ENCODE results near the gene EIF2S3.

Gene EIF2S3

GRCh38 chrX:24026432-24026831 is 28.3 kb upstream of the EIF2S3 start:
- ATAC-seq = no peak

GRCh38 chrX:24027086-24027485 is 27.7 kb upstream of the EIF2S3 start, which contains the start of gene KLHL15:
KLHL15 (minus strand) TSS chrX:24027186; CDS start chrX:24006693, 20,493 bp downstream.
- ATAC-seq = no peak
- TF ChIP-seq SNAI2 (CRISPR knock-in tag; IDR thresholded peaks at IDR 0.05) (no peak), ESRRG (CRISPR knock-in tag; IDR thresholded peaks at IDR 0.05) (no peak), PPARA (CRISPR knock-in tag; IDR thresholded peaks at IDR 0.05; ENCODE audit: borderline replicate concordance) (no peak), CSDC2 (CRISPR knock-in tag; IDR thresholded peaks at IDR 0.05) (no peak), RARB (CRISPR knock-in tag; IDR thresholded peaks at IDR 0.05) (no peak), BACH2 (CRISPR knock-in tag; IDR thresholded peaks at IDR 0.05; ENCODE audit: borderline replicate concordance) (no peak), POU6F1 (CRISPR knock-in tag; IDR thresholded peaks at IDR 0.05; ENCODE audit: borderline replicate concordance, low read depth) (no peak), ZC3H10 (CRISPR knock-in tag; IDR thresholded peaks at IDR 0.05) (no peak), ZNF8 (CRISPR knock-in tag; IDR thresholded peaks at IDR 0.05) (no peak), ZFP3 (CRISPR knock-in tag; IDR thresholded peaks at IDR 0.05) (no peak), TOX (CRISPR knock-in tag; IDR thresholded peaks at IDR 0.05; ENCODE audit: borderline replicate concordance) (no peak), ARNTL (CRISPR knock-in tag; IDR thresholded peaks at IDR 0.05; ENCODE audit: borderline replicate concordance, low read depth) (no peak), ISL1 (CRISPR knock-in tag; IDR thresholded peaks at IDR 0.05) (no peak), CREB5 (CRISPR knock-in tag; IDR thresholded peaks at IDR 0.05; ENCODE audit: low read depth) (no peak), ZNF565 (CRISPR knock-in tag; conservative IDR thresholded peaks at IDR 0.05; ENCODE audit: low read depth) (no peak), ZNF70 (CRISPR knock-in tag; IDR thresholded peaks at IDR 0.05) (no peak), OSR1 (CRISPR knock-in tag; IDR thresholded peaks at IDR 0.05) (no peak)

More at GRCh38 chrX:24026432-24026831, 28.3 kb upstream of the EIF2S3 start:
- no peak for TF ChIP-seq CREB5 (CRISPR knock-in tag; IDR thresholded peaks at IDR 0.05; ENCODE audit: low read depth)
- no peak for TF ChIP-seq ESRRG (CRISPR knock-in tag; IDR thresholded peaks at IDR 0.05)
- no peak for TF ChIP-seq CSDC2 (CRISPR knock-in tag; IDR thresholded peaks at IDR 0.05)
- TF ChIP-seq ZFP30 (CRISPR knock-in tag; IDR thresholded peaks at IDR 0.05) = no peak
- TF ChIP-seq TSHZ2 (CRISPR knock-in tag; IDR thresholded peaks at IDR 0.05) = no peak
- no peak for TF ChIP-seq SNAI2 (CRISPR knock-in tag; IDR thresholded peaks at IDR 0.05)
- TF ChIP-seq ZNF8 (CRISPR knock-in tag; IDR thresholded peaks at IDR 0.05) = no peak
- no peak for TF ChIP-seq ARNTL (CRISPR knock-in tag; IDR thresholded peaks at IDR 0.05; ENCODE audit: borderline replicate concordance, low read depth)
- no peak for TF ChIP-seq GLIS3 (CRISPR knock-in tag; IDR thresholded peaks at IDR 0.05)
- no peak for TF ChIP-seq TOX (CRISPR knock-in tag; IDR thresholded peaks at IDR 0.05; ENCODE audit: borderline replicate concordance)
- no peak for TF ChIP-seq ZFP3 (CRISPR knock-in tag; IDR thresholded peaks at IDR 0.05)
- no peak for TF ChIP-seq TCF4 (CRISPR knock-in tag; IDR thresholded peaks at IDR 0.05; ENCODE audit: borderline replicate concordance)
- TF ChIP-seq CSRNP3 (CRISPR knock-in tag; IDR thresholded peaks at IDR 0.05) = no peak
- TF ChIP-seq ZNF565 (CRISPR knock-in tag; conservative IDR thresholded peaks at IDR 0.05; ENCODE audit: low read depth) = no peak
- TF ChIP-seq RARB (CRISPR knock-in tag; IDR thresholded peaks at IDR 0.05) = no peak
- TF ChIP-seq POU6F1 (CRISPR knock-in tag; IDR thresholded peaks at IDR 0.05; ENCODE audit: borderline replicate concordance, low read depth) = no peak
- no peak for TF ChIP-seq BACH2 (CRISPR knock-in tag; IDR thresholded peaks at IDR 0.05; ENCODE audit: borderline replicate concordance)

All from SK-N-SH treated with all-trans-retinoic acid at 6 μM for 48 hours (cell line).